IMR-90 (cell line): ENCODE data around the gene MYBPC3. TPM values are rescaled to one million over a fixed set of nuclear protein-coding genes. Genes with fewer than 3 reads are reported as not detected.

Experiments used
- ATAC-seq: fragments of 200-7000 bp; cut with Tn5 transposase; 2 replicates; pipeline ENCODE4 v1.9.1; 2020; ENCODE audit warnings: low read depth, mild to moderate bottlenecking, moderate library complexity
- BruUV-seq: library from RNA; stranded (reverse); fragments of 400-500 nt; replicated peaks from 2 replicates; lab custom pipeline; 2021; lab: Mats Ljungman, UMichigan
- CTCF ChIA-PET: fragments of 300-600 bp; formaldehyde crosslinking; extraction: SDS; loops from one replicate; lab custom pipeline; 2021; ENCODE audit warnings: antibody characterized with exemption; lab: Yijun Ruan, JAX
- POLR2A ChIA-PET: fragments of 300-600 bp; sonication (Branson Sonifier 250); formaldehyde crosslinking; loops from one replicate; lab custom pipeline; 2022; ENCODE audit warnings: antibody characterized with exemption; ENCODE audit not compliant: unreplicated experiment; lab: Charles Lee
- DNase-seq: peaks from one replicate; pipeline ENCODE4 v3.0.0; 2013
- H2AFZ ChIP-seq: replicated peaks from 2 replicates; pipeline ENCODE3; 2013; ENCODE audit warnings: low read length, mild to moderate bottlenecking; ENCODE audit not compliant: poor library complexity
- H2AK5ac ChIP-seq: 2 replicates; pipeline ENCODE4 v1.6.1; 2013; ENCODE audit warnings: low read depth, low read length, inconsistent platforms
- H2AK9ac ChIP-seq: replicated peaks from 2 replicates; pipeline ENCODE3; 2013; ENCODE audit warnings: mild to moderate bottlenecking, low read depth, low read length, moderate library complexity; ENCODE audit not compliant: poor library complexity
- H2BK120ac ChIP-seq: 2 replicates; pipeline ENCODE4 v1.6.1; 2013; ENCODE audit warnings: low read depth, low read length, inconsistent platforms
- H2BK15ac ChIP-seq: 3 replicates; pipeline ENCODE4 v1.6.1; 2013; ENCODE audit warnings: low read depth, low read length, inconsistent platforms
- H2BK20ac ChIP-seq: 2 replicates; pipeline ENCODE4 v1.6.1; 2013; ENCODE audit warnings: low read depth, mild to moderate bottlenecking, inconsistent platforms, low read length, moderate library complexity
- H2BK5ac ChIP-seq: 2 replicates; pipeline ENCODE4 v1.6.1; 2013; ENCODE audit warnings: mild to moderate bottlenecking, low read depth, low read length, inconsistent platforms; ENCODE audit not compliant: poor library complexity, severe bottlenecking
- H3K14ac ChIP-seq: replicated peaks from 2 replicates; pipeline ENCODE4 v1.6.1; 2013; ENCODE audit warnings: low read depth, low read length, inconsistent platforms
- H3K18ac ChIP-seq: 2 replicates; pipeline ENCODE4 v1.6.1; 2013; ENCODE audit warnings: low read depth, low read length, control low read depth
- H3K23ac ChIP-seq: 2 replicates; pipeline ENCODE4 v1.6.1; 2013; ENCODE audit warnings: low read depth, low read length, inconsistent platforms
- H3K27ac ChIP-seq: 2 replicates; pipeline ENCODE4 v1.5.1; 2013; ENCODE audit warnings: mild to moderate bottlenecking, control low read depth, low read length; ENCODE audit not compliant: insufficient read depth
- H3K27me3 ChIP-seq: 2 replicates; pipeline ENCODE4 v1.6.1; 2013; ENCODE audit warnings: low read length; ENCODE audit not compliant: control insufficient read depth, insufficient read depth
- H3K36me3 ChIP-seq: 2 replicates; pipeline ENCODE4 v1.6.1; 2013; ENCODE audit warnings: low read length, mixed read lengths; ENCODE audit not compliant: control insufficient read depth, insufficient read depth
- H3K4ac ChIP-seq: 2 replicates; pipeline ENCODE4 v1.6.1; 2013; ENCODE audit warnings: low read depth, low read length, inconsistent platforms
- H3K4me1 ChIP-seq: 2 replicates; pipeline ENCODE4 v1.6.1; 2013; ENCODE audit warnings: low read length, mixed read lengths; ENCODE audit not compliant: control insufficient read depth, insufficient read depth
- H3K4me2 ChIP-seq: 2 replicates; pipeline ENCODE4 v1.6.1; 2013; ENCODE audit warnings: low read depth, mild to moderate bottlenecking, control low read depth, low read length, moderate library complexity
- H3K4me3 ChIP-seq: 2 replicates; pipeline ENCODE4 v1.5.1; 2013; ENCODE audit warnings: low read depth, mild to moderate bottlenecking, control low read depth, low read length, moderate library complexity; ENCODE audit not compliant: insufficient read depth
- H3K56ac ChIP-seq: 2 replicates; pipeline ENCODE4 v1.6.1; 2013; ENCODE audit warnings: low read length, inconsistent platforms; ENCODE audit not compliant: insufficient read depth; ENCODE audit errors: extremely low read depth
- H3K79me1 ChIP-seq, 2 experiments: 2 replicates each; pipeline ENCODE4 v1.6.1; 2013; ENCODE audit warnings: low read length in 2 of 2, inconsistent platforms in 1 of 2, low read depth in 1 of 2
- H3K9ac ChIP-seq: 2 replicates; pipeline ENCODE4 v1.6.1; 2013; ENCODE audit warnings: low read depth, low read length, control low read depth
- H3K9me1 ChIP-seq: 2 replicates; pipeline ENCODE4 v1.6.1; 2013; ENCODE audit warnings: low read length, inconsistent platforms; ENCODE audit not compliant: insufficient read depth
- H3K9me3 ChIP-seq: 2 replicates; pipeline ENCODE4 v1.6.1; 2013; ENCODE audit warnings: low read length; ENCODE audit not compliant: control insufficient read depth, insufficient read depth
- H4K20me1 ChIP-seq: 2 replicates; pipeline ENCODE4 v1.6.1; 2013; ENCODE audit warnings: low read length, inconsistent platforms; ENCODE audit not compliant: insufficient read depth
- H4K5ac ChIP-seq: 2 replicates; pipeline ENCODE4 v1.6.1; 2013; ENCODE audit warnings: mild to moderate bottlenecking, low read depth, low read length, control low read depth
- H4K8ac ChIP-seq, 2 experiments: 2 replicates each; pipeline ENCODE4 v1.6.1; 2013; ENCODE audit warnings: low read depth in 2 of 2, low read length in 2 of 2, control low read depth in 1 of 2, inconsistent platforms in 1 of 2
- H4K91ac ChIP-seq: 2 replicates; pipeline ENCODE4 v1.6.1; 2013; ENCODE audit warnings: low read depth, low read length, inconsistent platforms; ENCODE audit not compliant: insufficient read depth
- BHLHE40 ChIP-seq: fragments of 150-350 bp; IDR thresholded peaks from 2 replicates; pipeline ENCODE4 v1.6.1; 2016; ENCODE audit warnings: mild to moderate bottlenecking, low read depth, low read length
- CEBPB ChIP-seq: IDR thresholded peaks from 2 replicates; pipeline ENCODE4 v1.6.1; 2012; ENCODE audit warnings: low read depth, low read length, improper control_type of control experiment
- CHD1 ChIP-seq: IDR thresholded peaks from 2 replicates; pipeline ENCODE4 v1.6.1; 2012; ENCODE audit warnings: low read depth, low read length, improper control_type of control experiment
- CTCF ChIP-seq: conservative IDR thresholded peaks from 2 replicates; pipeline ENCODE4 v1.5.1; 2012; ENCODE audit warnings: mild to moderate bottlenecking, low read depth, low read length, improper control_type of control experiment
- ELK1 ChIP-seq: fragments of 150-350 bp; IDR thresholded peaks from 2 replicates; pipeline ENCODE4 v1.6.1; 2016; ENCODE audit warnings: low read depth, mild to moderate bottlenecking, low read length, moderate library complexity, borderline replicate concordance
- FOS ChIP-seq: fragments of 150-350 bp; IDR thresholded peaks from 2 replicates; pipeline ENCODE4 v1.6.1; 2016; ENCODE audit warnings: low read depth, low read length
- MAFK ChIP-seq: IDR thresholded peaks from 2 replicates; pipeline ENCODE4 v1.6.1; 2012; ENCODE audit warnings: low read depth, low read length, improper control_type of control experiment
- MAZ ChIP-seq: IDR thresholded peaks from 2 replicates; pipeline ENCODE4 v1.6.1; 2012; ENCODE audit warnings: low read depth, mild to moderate bottlenecking, low read length, improper control_type of control experiment, moderate library complexity, borderline replicate concordance
- MXI1 ChIP-seq: IDR thresholded peaks from 2 replicates; pipeline ENCODE4 v1.6.1; 2012; ENCODE audit warnings: low read depth, mild to moderate bottlenecking, low read length, moderate library complexity, borderline replicate concordance
- NFE2L2 ChIP-seq: fragments of 150-350 bp; IDR thresholded peaks from 2 replicates; pipeline ENCODE4 v1.6.1; 2016; ENCODE audit warnings: low read depth, mild to moderate bottlenecking, low read length
- POLR2A ChIP-seq: IDR thresholded peaks from 2 replicates; pipeline ENCODE4 v1.6.1; 2012; ENCODE audit warnings: mild to moderate bottlenecking, low read depth, low read length
- RAD21 ChIP-seq: IDR thresholded peaks from 2 replicates; pipeline ENCODE4 v1.6.1; 2012; ENCODE audit warnings: low read length, improper control_type of control experiment
- RCOR1 ChIP-seq: IDR thresholded peaks from 2 replicates; pipeline ENCODE4 v1.6.1; 2012; ENCODE audit warnings: mild to moderate bottlenecking, low read length, improper control_type of control experiment; ENCODE audit not compliant: insufficient replicate concordance
- RFX5 ChIP-seq: IDR thresholded peaks from 2 replicates; pipeline ENCODE4 v1.8.0; 2012; ENCODE audit warnings: low read depth, mild to moderate bottlenecking, low read length, moderate library complexity
- SMC3 ChIP-seq: fragments of 150-350 bp; IDR thresholded peaks from 2 replicates; pipeline ENCODE4 v1.6.1; 2016; ENCODE audit warnings: low read depth, mild to moderate bottlenecking, antibody characterized with exemption, low read length, moderate library complexity
- USF2 ChIP-seq: fragments of 150-350 bp; IDR thresholded peaks from 2 replicates; pipeline ENCODE4 v1.6.1; 2017; ENCODE audit warnings: mild to moderate bottlenecking, antibody characterized with exemption, low read length, low read depth
- WGBS, 2 experiments: methylation state at CpG; one replicate each; pipeline versions ENCODE4 v1.1.5 to v1.1.7; 2013; ENCODE audit warnings: missing lambda C conversion rate in 2 of 2; ENCODE audit not compliant: insufficient read length in 1 of 2; ENCODE audit errors: extremely low coverage in 2 of 2; 5-methylcytosine and 5-hydroxymethylcytosine counted together
- dilution Hi-C: fragments of 300-500 bp; cut with HindIII; formaldehyde crosslinking; loops from one replicate; pipeline ENCODE4 v1.14.3; 2018; ENCODE audit warnings: low sequenced_read_pairs; ENCODE audit not compliant: unreplicated experiment
- in situ Hi-C: fragments of 300-500 bp; cut with MboI; formaldehyde crosslinking; loops from 3 replicates; pipeline ENCODE4 v1.14.3; 2019; ENCODE audit warnings: low sequenced_read_pairs, inconsistent platforms, mixed read lengths
- intact Hi-C: fragments of 100-400 bp; cut with micrococcal nuclease; formaldehyde crosslinking; loops from 2 replicates; pipeline ENCODE4 v1.10.0; 2022
- polyA plus RNA-seq, 3 experiments: library from polyadenylated mRNA; depleted of rRNA; stranded (reverse); fragments of >200 nt; gene quantifications; 2 replicates each; pipeline ENCODE4 v1.2.3, GENCODE V29; 2012; ENCODE audit warnings: low replicate concordance in 1 of 3
- total RNA-seq: library from RNA; depleted of rRNA; stranded (reverse); fragments of >200 nt; gene quantifications from 2 replicates; pipeline ENCODE4 v1.2.3, GENCODE V29; 2012

The MYBPC3 gene
- total and polyA plus RNA-seq, 2 of the 4 experiments (the other 2 are of a cell fraction), result not detected

- Histone ChIP-seq H3K9me3 (no peaks in the 10 kb centered on the region), H4K8ac (no peak overlapping the region), H3K4me1 (peaks cover 4% of the 10 kb centered on the region), H3K56ac (no peak overlapping the region), H3K9ac (no peak overlapping the region), H3K27ac (no peak overlapping the region), H4K5ac (no peak overlapping the region), H2BK5ac (no peak overlapping the region), H3K4me3 (no peak overlapping the region), H4K20me1 (no peaks in the 10 kb centered on the region; the same call in 1 of the 2 replicates), H2AK5ac (no peak overlapping the region), H2BK20ac (no peak overlapping the region), H2BK120ac (no peak overlapping the region), H3K18ac (no peak overlapping the region), H3K79me1 (no peaks in the 10 kb centered on the region), H3K9me1 (peaks cover 7% of the 10 kb centered on the region), H2BK15ac (no peak overlapping the region), H3K23ac (no peak overlapping the region), H2AK9ac (no peak overlapping the region), H3K27me3 (peaks cover 7% of the 10 kb centered on the region; the same call in 1 of the 2 replicates), H3K4ac (no peak overlapping the region), H2AFZ (no peak overlapping the region), H3K4me2 (no peak overlapping the region), H4K91ac (no peak overlapping the region), H3K36me3 (no peaks in the 10 kb centered on the region), H3K14ac (no peak overlapping the region)
- CTCF ChIA-PET, result no interaction called here
- DNase-seq (no peak), ATAC-seq (no peak)
- BruUV-seq, result no TSS peak
- intact Hi-C loops (no loop called here), dilution Hi-C loops (no loop called here), in situ Hi-C loops (no loop called here)
- 65% methylated on average over 2 of the region's 2 CpGs; no CpG with 5 or more reads in 1 of the 2 experiments for WGBS, 2 experiments
- no peak for TF ChIP-seq FOS
- no peak for TF ChIP-seq RAD21
- no peak for TF ChIP-seq SMC3
- no peak for TF ChIP-seq POLR2A
- no peak for TF ChIP-seq NFE2L2
- no peak for TF ChIP-seq ELK1
- no peak for TF ChIP-seq RCOR1
- no peak for TF ChIP-seq MXI1
- no peak for TF ChIP-seq CTCF
- no peak for TF ChIP-seq MAFK
- no peak for TF ChIP-seq MAZ
- TF ChIP-seq USF2, result no peak
- no peak for TF ChIP-seq RFX5
- no peak for TF ChIP-seq CHD1
- TF ChIP-seq CEBPB, result no peak
- no peak for TF ChIP-seq BHLHE40
- POLR2A ChIA-PET, result no interaction called here
Observed at GRCh38 chr11:47379317-47379716, 26.8 kb upstream of the MYBPC3 start.
